H1 (cell line): Measurements from ENCODE around the gene PLCB1. TPM values are rescaled to one million over a fixed set of nuclear protein-coding genes. Genes with fewer than 3 reads are reported as not detected.

Source experiments
- CTCF ChIA-PET: fragments of 300-600 bp; sonication (Branson Sonifier 250); formaldehyde crosslinking; loops from one replicate; lab custom pipeline; 2021; ENCODE audit not compliant: partially characterized antibody; lab: Charles Lee
- POLR2A ChIA-PET: fragments of 300-600 bp; sonication (Branson Sonifier 250); formaldehyde crosslinking; loops from one replicate; lab custom pipeline; 2021; ENCODE audit warnings: inconsistent platforms; ENCODE audit not compliant: partially characterized antibody; lab: Charles Lee
- DNase-seq, 2 experiments: peaks; one replicate each; pipeline versions ENCODE4 v3.0.0 to v3.0.0-alpha.2; 2010 to 2022; ENCODE audit warnings: low spot score in 2 of 2, low read depth in 1 of 2, mixed read lengths in 1 of 2
- FAIRE-seq: peaks from 2 replicates; lab custom pipeline; 2011; peaks lifted over from hg19 to GRCh38; lab: Jason Lieb, UNC
- H2AFZ ChIP-seq: 2 replicates; pipeline ENCODE4 v1.8.1; 2012; ENCODE audit warnings: low read length, inconsistent platforms
- H2AK5ac ChIP-seq: 2 replicates; pipeline ENCODE4 v1.6.1; 2013; ENCODE audit warnings: low read depth, low read length
- H2BK120ac ChIP-seq: replicated peaks from 2 replicates; pipeline ENCODE3; 2013; ENCODE audit warnings: low read depth, low read length, inconsistent platforms
- H2BK12ac ChIP-seq: 2 replicates; pipeline ENCODE4 v1.6.1; 2013; ENCODE audit warnings: low read depth, low read length
- H2BK15ac ChIP-seq: 2 replicates; pipeline ENCODE4 v1.6.1; 2013; ENCODE audit warnings: low read length
- H2BK20ac ChIP-seq: 2 replicates; pipeline ENCODE4 v1.6.1; 2013; ENCODE audit warnings: low read length
- H2BK5ac ChIP-seq: 2 replicates; pipeline ENCODE4 v1.6.1; 2013; ENCODE audit warnings: low read depth, low read length
- H3K14ac ChIP-seq: 2 replicates; pipeline ENCODE4 v1.6.1; 2013; ENCODE audit warnings: inconsistent platforms; ENCODE audit not compliant: insufficient read length
- H3K18ac ChIP-seq: 2 replicates; pipeline ENCODE4 v1.6.1; 2013; ENCODE audit warnings: low read length; ENCODE audit errors: extremely low read depth
- H3K23ac ChIP-seq: 2 replicates; pipeline ENCODE4 v1.6.1; 2013; ENCODE audit warnings: inconsistent platforms; ENCODE audit not compliant: insufficient read length
- H3K23me2 ChIP-seq: 2 replicates; pipeline ENCODE4 v1.6.1; 2013; ENCODE audit warnings: low read depth, low read length
- H3K27ac ChIP-seq: 2 replicates; pipeline ENCODE4 v1.6.1; 2011; ENCODE audit warnings: low read depth, low read length, inconsistent platforms
- H3K27me3 ChIP-seq, 4 experiments: replicated peaks in 1 of 4; 1 replicate in 1 of 4; 2 replicates in 3 of 4; pipeline versions ENCODE4 v1.6.1 to v1.8.1; 2011 to 2013; ENCODE audit warnings: low read length in 3 of 4, mild to moderate bottlenecking in 3 of 4, inconsistent platforms in 2 of 4, mixed read lengths in 2 of 4, moderate library complexity in 1 of 4; ENCODE audit not compliant: control insufficient read depth in 3 of 4, insufficient read depth in 3 of 4; ENCODE audit errors: extremely low read depth in 1 of 4
- H3K36me3 ChIP-seq, 4 experiments: 2 replicates each; pipeline versions ENCODE4 v1.6.1 to v1.8.1; 2011 to 2013; ENCODE audit warnings: mild to moderate bottlenecking in 4 of 4, low read length in 3 of 4, moderate library complexity in 2 of 4, control low read depth in 1 of 4, inconsistent platforms in 1 of 4; ENCODE audit not compliant: insufficient read depth in 4 of 4, control insufficient read depth in 2 of 4
- H3K4ac ChIP-seq: replicated peaks from 2 replicates; pipeline ENCODE3; 2013; ENCODE audit warnings: low read length, low read depth, mixed read lengths, inconsistent platforms; ENCODE audit not compliant: insufficient read length
- H3K4me1 ChIP-seq, 4 experiments: replicated peaks in 1 of 4; 1 replicate in 1 of 4; 2 replicates in 3 of 4; pipeline versions ENCODE4 v1.6.1 to v1.8.1; 2011 to 2013; ENCODE audit warnings: low read length in 3 of 4, inconsistent platforms in 2 of 4, mixed read lengths in 1 of 4; ENCODE audit not compliant: insufficient read depth in 4 of 4, control insufficient read depth in 3 of 4
- H3K4me2 ChIP-seq, 2 experiments: 2 replicates each; pipeline versions ENCODE4 v1.6.1 to v1.8.1; 2011 to 2013; ENCODE audit warnings: low read depth in 2 of 2, low read length in 2 of 2, control low read depth in 1 of 2, inconsistent platforms in 1 of 2, mild to moderate bottlenecking in 1 of 2; ENCODE audit not compliant: insufficient read depth in 1 of 2
- H3K4me3 ChIP-seq, 4 experiments: fragments of 200-600, 300-600 bp in 1 of 4; sonication (generic), shearing (Covaris generic), sonication (Bioruptor Twin) in 1 of 4; 2 replicates each; pipeline versions ENCODE4 v1.5.1 to v1.8.1; 2011 to 2016; ENCODE audit warnings: low read length in 4 of 4, low read depth in 3 of 4, control low read depth in 2 of 4, inconsistent platforms in 2 of 4, mild to moderate bottlenecking in 2 of 4, mixed read lengths in 1 of 4, moderate library complexity in 1 of 4; ENCODE audit not compliant: insufficient read depth in 2 of 4; ENCODE audit errors: extremely low read depth in 1 of 4
- H3K56ac ChIP-seq: replicated peaks from 2 replicates; pipeline ENCODE3; 2013; ENCODE audit warnings: low read depth, mild to moderate bottlenecking, mixed read lengths, low read length, inconsistent platforms; ENCODE audit not compliant: insufficient read length
- H3K79me1 ChIP-seq: 2 replicates; pipeline ENCODE4 v1.6.1; 2013; ENCODE audit warnings: low read depth, low read length, control low read depth
- H3K79me2 ChIP-seq, 2 experiments: 2 replicates each; pipeline versions ENCODE4 v1.6.1 to v1.8.1; 2012 to 2013; ENCODE audit warnings: low read length in 2 of 2, mild to moderate bottlenecking in 2 of 2, inconsistent platforms in 1 of 2; ENCODE audit not compliant: insufficient read depth in 2 of 2, control insufficient read depth in 1 of 2
- H3K9ac ChIP-seq, 4 experiments: replicated peaks in 1 of 4; 1 replicate in 1 of 4; 2 replicates in 3 of 4; pipeline versions ENCODE4 v1.6.1 to v1.8.1; 2011 to 2013; ENCODE audit warnings: low read depth in 3 of 4, low read length in 3 of 4, control low read depth in 2 of 4, mild to moderate bottlenecking in 2 of 4, moderate library complexity in 2 of 4, inconsistent platforms in 1 of 4; ENCODE audit errors: extremely low read depth in 1 of 4
- H3K9me3 ChIP-seq, 2 experiments: 2 replicates each; pipeline versions ENCODE4 v1.6.1 to v1.8.1; 2012 to 2013; ENCODE audit warnings: mild to moderate bottlenecking in 2 of 2, moderate library complexity in 2 of 2, control low read depth in 1 of 2, inconsistent platforms in 1 of 2, low read depth in 1 of 2, low read length in 1 of 2, mixed read lengths in 1 of 2; ENCODE audit not compliant: insufficient read depth in 2 of 2
- H4K20me1 ChIP-seq, 2 experiments: replicated peaks in 1 of 2; 2 replicates each; pipeline versions ENCODE3 to v1.8.1; 2011 to 2013; ENCODE audit warnings: inconsistent platforms in 2 of 2, low read length in 2 of 2, mild to moderate bottlenecking in 1 of 2; ENCODE audit not compliant: insufficient read depth in 2 of 2, control insufficient read depth in 1 of 2
- H4K5ac ChIP-seq: 2 replicates; pipeline ENCODE4 v1.6.1; 2013; ENCODE audit warnings: low read length, low read depth, mixed read lengths, inconsistent platforms; ENCODE audit not compliant: insufficient read length
- H4K8ac ChIP-seq: 2 replicates; pipeline ENCODE4 v1.8.0; 2013; ENCODE audit warnings: mild to moderate bottlenecking, moderate library complexity, low read length, inconsistent platforms; ENCODE audit not compliant: insufficient read depth; ENCODE audit errors: extremely low read depth
- H4K91ac ChIP-seq: replicated peaks from 2 replicates; pipeline ENCODE3; 2013; ENCODE audit warnings: low read length, mixed read lengths, inconsistent platforms; ENCODE audit not compliant: insufficient read length
- CHD2 ChIP-seq: IDR thresholded peaks from 2 replicates; pipeline ENCODE4 v1.6.1; 2012; ENCODE audit warnings: low read length, improper control_type of control experiment
- CREB1 ChIP-seq: IDR thresholded peaks from 2 replicates; pipeline ENCODE4 v1.6.1; 2012; ENCODE audit warnings: inconsistent platforms
- EP300 ChIP-seq, 2 experiments: IDR thresholded peaks; 1 replicate in 1 of 2; 2 replicates in 1 of 2; pipeline ENCODE4 v1.6.1; 2011 to 2012; ENCODE audit warnings: low read depth in 2 of 2, low read length in 2 of 2, mild to moderate bottlenecking in 2 of 2, borderline replicate concordance in 1 of 2, inconsistent platforms in 1 of 2, moderate library complexity in 1 of 2
- POU5F1 ChIP-seq: IDR thresholded peaks from 2 replicates; pipeline ENCODE4 v1.6.1; 2011; ENCODE audit warnings: low read depth, mild to moderate bottlenecking, low read length, moderate library complexity
- RNF2 ChIP-seq: fragments of 200-900, 300-1000 bp; sonication (generic); IDR thresholded peaks from 2 replicates; pipeline ENCODE4 v1.7.1; 2016; ENCODE audit warnings: borderline replicate concordance, low read depth, mild to moderate bottlenecking, antibody characterized with exemption, low read length; ENCODE audit not compliant: poor library complexity, severe bottlenecking; ENCODE audit errors: missing control alignments
- ZNF274 ChIP-seq: IDR thresholded peaks from 2 replicates; pipeline ENCODE4 v1.7.0; 2012; ENCODE audit warnings: low read length, borderline replicate concordance; ENCODE audit errors: extremely low read depth
- WGBS, 2 experiments: shearing (Covaris generic) in 1 of 2; methylation state at CpG; one replicate each; pipeline versions ENCODE4 v1.1.6 to v1.1.7; 2013 to 2015; ENCODE audit warnings: low lambda C conversion rate in 2 of 2, mixed read lengths in 2 of 2, inconsistent platforms in 1 of 2, low coverage in 1 of 2, missing lambda C conversion rate in 1 of 2; ENCODE audit not compliant: insufficient replicate concordance in 2 of 2, insufficient coverage in 1 of 2, insufficient read length in 1 of 2; ENCODE audit errors: extremely low coverage in 1 of 2, missing lambda C conversion rate in 1 of 2; 5-methylcytosine and 5-hydroxymethylcytosine counted together
- polyA plus RNA-seq, 7 experiments: library from polyadenylated mRNA; depleted of rRNA in 3 of 7; stranded (reverse) in 5 of 7; unstranded in 2 of 7; fragments of >200 nt in 5 of 7; fragments of 200-250 nt in 2 of 7; gene quantifications; 1 replicate in 5 of 7; 2 replicates in 1 of 7; 4 replicates in 1 of 7; pipeline versions ENCODE4 v1.2.1 to v1.2.3, GENCODE V29; 2011 to 2013; ENCODE audit warnings: missing spikeins in 2 of 7, mixed read lengths in 2 of 7
- total RNA-seq: library from RNA; stranded (reverse); fragmentation: NEBNext Ultra II Directional; extraction: Animal tissue kit (Norgen Biotek cat#: 25700); gene quantifications from 2 replicates; pipeline ENCODE4 v1.2.1, GENCODE V29; 2021

Gene PLCB1
- total and polyA plus RNA-seq, 2 of the 8 experiments (the other 6 are each of a cell fraction or from before 2014, with no cell fraction given): 2.6 to 9.1 TPM

DNA sequence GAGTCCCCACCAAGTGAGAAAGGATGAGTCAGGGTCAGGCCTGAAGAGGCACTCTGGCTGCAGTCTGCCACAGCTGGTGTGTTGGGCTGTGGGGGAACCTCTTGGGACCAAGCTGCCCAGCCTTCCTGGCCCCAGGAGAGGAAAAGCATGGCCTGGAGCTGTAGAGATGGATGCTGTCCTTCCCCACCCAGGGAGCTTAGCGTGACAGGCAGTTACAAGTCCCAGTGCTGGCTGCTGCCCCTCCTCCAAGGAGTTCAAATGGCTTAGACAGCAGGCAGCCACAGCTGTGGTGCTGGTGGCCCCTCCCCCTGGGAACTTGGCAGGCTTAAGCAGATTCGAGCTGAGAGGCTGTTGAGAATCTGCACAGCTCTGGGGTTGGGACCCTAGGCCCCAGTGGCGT, 253.2 kb downstream of the PLCB1 start:
- POLR2A ChIA-PET: no interaction called here
- no peaks in the 10 kb centered on the region for H3K9me3 ChIP-seq
- FAIRE-seq: no peak
- no peak overlapping the region for H2BK15ac ChIP-seq
- H4K8ac ChIP-seq: no peak overlapping the region
- no peaks in the 10 kb centered on the region for H3K79me1 ChIP-seq
- no peaks in the 10 kb centered on the region for H3K23me2 ChIP-seq
- DNase-seq: no peak
- H3K4ac ChIP-seq: no peak overlapping the region
- no peaks in the 10 kb centered on the region for H3K79me2 ChIP-seq
- H3K27me3 ChIP-seq: no peaks in the 10 kb centered on the region
- TF ChIP-seq ZNF274: no peak
- TF ChIP-seq CREB1: no peak
- TF ChIP-seq CHD2: no peak
- no peak for TF ChIP-seq POU5F1
- no peak for TF ChIP-seq EP300 (IDR thresholded peaks at IDR 0.05; ENCODE audit: borderline replicate concordance in 1 of 2, low read depth in 2 of 2, low read length in 2 of 2)
- no peak for TF ChIP-seq RNF2
- H3K4me1 ChIP-seq: peaks cover 0 to 6% (median 2%) of the 10 kb centered on the region in 4 experiments; a peak in 4 of 7 replicates
- H4K91ac ChIP-seq: no peak overlapping the region
- no peak overlapping the region for H3K56ac ChIP-seq
- H3K9ac ChIP-seq: no peak overlapping the region
- H2BK5ac ChIP-seq: no peak overlapping the region
- no peak overlapping the region; the same call in 1 of the 2 replicates for H3K18ac ChIP-seq
- no peak overlapping the region for H2AFZ ChIP-seq
- H3K4me3 ChIP-seq: no peak overlapping the region
- H2AK5ac ChIP-seq: no peak overlapping the region
- H3K14ac ChIP-seq: no peak overlapping the region
- WGBS, 2 experiments: 81% methylated on average over 3 of the region's 3 CpGs; no CpG with 5 or more reads in 1 of the 2 experiments
- no peak overlapping the region for H4K5ac ChIP-seq
- no peak overlapping the region for H2BK120ac ChIP-seq
- no peak overlapping the region for H3K23ac ChIP-seq
- no peak overlapping the region for H2BK12ac ChIP-seq
- no peak overlapping the region for H3K27ac ChIP-seq
- no peaks in the 10 kb centered on the region for H4K20me1 ChIP-seq
- CTCF ChIA-PET: interaction anchor here (1.2 to 6.1 kb wide), 7 partner anchors 13 to 337 kb away, joined by 3 to 36 read pairs (median 4); no protein-coding TSS in a partner anchor
- H2BK20ac ChIP-seq: no peak overlapping the region
- H3K36me3 ChIP-seq: no peaks in the 10 kb centered on the region
- H3K4me2 ChIP-seq: no peak overlapping the region
